PC-3 (cell line): Measurements from ENCODE around the gene RAP2B. TPM values are rescaled to one million over a fixed set of nuclear protein-coding genes. Genes with fewer than 3 reads are reported as not detected.

ENCODE experiments used
- ATAC-seq: fragments of 200-7000 bp; cut with Tn5 transposase; 2 replicates; pipeline ENCODE4 v1.9.1; 2020; ENCODE audit warnings: mild to moderate bottlenecking, moderate library complexity
- BruUV-seq: library from RNA; stranded (reverse); fragments of 400-500 nt; replicated peaks from 2 replicates; lab custom pipeline; 2021; lab: Mats Ljungman, UMichigan
- CTCF ChIA-PET: fragments of 300-600 bp; sonication (Branson Sonifier 250); formaldehyde crosslinking; loops from one replicate; lab custom pipeline; 2022; ENCODE audit warnings: antibody characterized with exemption; lab: Charles Lee
- POLR2A ChIA-PET: fragments of 300-600 bp; sonication (Branson Sonifier 250); formaldehyde crosslinking; loops from one replicate; lab custom pipeline; 2022; ENCODE audit warnings: antibody characterized with exemption; ENCODE audit not compliant: unreplicated experiment; lab: Charles Lee
- DNase-seq: peaks from one replicate; pipeline ENCODE4 v3.0.0-alpha.2; 2015
- H2AFZ ChIP-seq: fragments of 300-600 bp; sonication (generic); 2 replicates; pipeline ENCODE4 v1.6.0; 2016; ENCODE audit warnings: antibody characterized with exemption, low read length
- H3F3A ChIP-seq: fragments of 300-600 bp; sonication (generic); one replicate; pipeline ENCODE4 v1.6.0; 2017; ENCODE audit warnings: antibody characterized with exemption, low read length, control low read depth, mild to moderate bottlenecking; ENCODE audit not compliant: unreplicated experiment
- H3K27ac ChIP-seq: fragments of 300-600 bp; sonication (generic); 2 replicates; pipeline ENCODE4 v1.5.1; 2016; ENCODE audit warnings: mild to moderate bottlenecking, low read length
- H3K27me3 ChIP-seq: fragments of 300-600 bp; sonication (generic); 2 replicates; pipeline ENCODE4 v1.6.1; 2016; ENCODE audit warnings: low read length, mixed read lengths
- H3K36me3 ChIP-seq: fragments of 300-600 bp; sonication (generic); 2 replicates; pipeline ENCODE4 v1.6.1; 2016; ENCODE audit warnings: low read depth, mixed run types, low read length, mixed read lengths
- H3K4me1 ChIP-seq: fragments of 300-600 bp; sonication (generic); 2 replicates; pipeline ENCODE4 v1.5.1; 2016; ENCODE audit warnings: low read length; ENCODE audit not compliant: insufficient read depth
- H3K4me2 ChIP-seq: fragments of 300-600 bp; sonication (generic); 2 replicates; pipeline ENCODE4 v1.6.0; 2016; ENCODE audit warnings: low read length
- H3K4me3 ChIP-seq: fragments of 300-600 bp; sonication (generic); 2 replicates; pipeline ENCODE4 v1.5.1; 2016; ENCODE audit warnings: mild to moderate bottlenecking, low read length, mixed read lengths
- H3K79me2 ChIP-seq: fragments of 300-600 bp; sonication (generic); 2 replicates; pipeline ENCODE4 v1.6.1; 2017; ENCODE audit warnings: low read length, mixed read lengths
- H3K9ac ChIP-seq: fragments of 300-600 bp; sonication (generic); 2 replicates; pipeline ENCODE4 v1.6.0; 2016; ENCODE audit warnings: mild to moderate bottlenecking, low read length
- H3K9me2 ChIP-seq: fragments of 300-600 bp; sonication (generic); replicated peaks from 2 replicates; pipeline ENCODE4 v1.6.1; 2016; ENCODE audit warnings: mixed run types, low read length, mixed read lengths
- H3K9me3 ChIP-seq: fragments of 300-600 bp; sonication (generic); 2 replicates; pipeline ENCODE4 v1.6.1; 2016; ENCODE audit warnings: low read length, mixed read lengths
- H4K20me1 ChIP-seq: fragments of 300-600 bp; sonication (generic); 2 replicates; pipeline ENCODE4 v1.6.1; 2016; ENCODE audit warnings: low read length, mixed read lengths
- CTCF ChIP-seq: fragments of 300-600 bp; sonication (generic); conservative IDR thresholded peaks from 2 replicates; pipeline ENCODE4 v1.5.1; 2017; ENCODE audit warnings: antibody characterized with exemption, low read depth, mild to moderate bottlenecking, low read length
- EZH2 ChIP-seq: fragments of 300-600 bp; sonication (generic); IDR thresholded peaks from one replicate; pipeline ENCODE4 v1.6.1; 2017; ENCODE audit warnings: antibody characterized with exemption, mild to moderate bottlenecking, low read length; ENCODE audit not compliant: unreplicated experiment
- EZH2phosphoT487 ChIP-seq: fragments of 300-600 bp; sonication (generic); IDR thresholded peaks from 2 replicates; pipeline ENCODE4 v1.6.1; 2018; ENCODE audit warnings: mild to moderate bottlenecking, antibody characterized with exemption, low read length, borderline replicate concordance
- intact Hi-C: fragments of 100-400 bp; cut with micrococcal nuclease; formaldehyde crosslinking; loops from 2 replicates; pipeline ENCODE4 v1.9.0; 2023
- total RNA-seq: library from RNA; depleted of rRNA; stranded (reverse); fragments of >200 nt; gene quantifications from 2 replicates; pipeline ENCODE4 v1.2.3, GENCODE V29; 2014

Gene RAP2B
- total RNA-seq, 1 experiment from 2014 or later = 37.8 TPM

- no peaks in the 10 kb centered on the region for H3K9me3 ChIP-seq
- H3K79me2 ChIP-seq = peaks cover 76% of the 10 kb centered on the region
- POLR2A ChIA-PET = interaction anchor here (0.6 kb wide), 1 partner anchor 55 kb away, joined by 4 read pairs; no protein-coding TSS in a partner anchor
- H4K20me1 ChIP-seq = peaks cover 57% of the 10 kb centered on the region
- peak overlapping the region; percentile 90; the same call in 1 of the 2 replicates for H3K9ac ChIP-seq
- H3F3A ChIP-seq = no peaks in the 10 kb centered on the region
- no TSS peak for BruUV-seq
- H3K4me3 ChIP-seq = peak overlapping the region; percentile 95
- no peaks in the 10 kb centered on the region for H3K9me2 ChIP-seq
- DNase-seq (peak; percentile 45), ATAC-seq (no peak)
- CTCF ChIA-PET = interaction anchor here (1.1 kb wide), 1 partner anchor 124 kb away, joined by 8 read pairs; no protein-coding TSS in a partner anchor
- peaks cover 28% of the 10 kb centered on the region for H3K4me1 ChIP-seq
- intact Hi-C loops = loop anchor here (10.0 kb wide), 1 partner anchor 739 kb away; no protein-coding TSS in a partner anchor
- H3K36me3 ChIP-seq = peaks cover 30% of the 10 kb centered on the region
- no peak overlapping the region for H2AFZ ChIP-seq
- TF ChIP-seq EZH2 (no peak), CTCF (no peak), EZH2phosphoT487 (no peak)
- H3K27me3 ChIP-seq = no peaks in the 10 kb centered on the region
- peak overlapping the region; percentile 93 for H3K4me2 ChIP-seq
- no peak overlapping the region for H3K27ac ChIP-seq
Observed at GRCh38 chr3:153166206-153166605, 4.2 kb downstream of the RAP2B start.

GRCh38 chr3:153166796-153167195 lies 4.8 kb downstream of the RAP2B start:
- Histone ChIP-seq H3K9me3 (no peaks in the 10 kb centered on the region), H2AFZ (no peak overlapping the region), H3K4me2 (peak overlapping the region; percentile 93), H3K27me3 (no peaks in the 10 kb centered on the region), H4K20me1 (peaks cover 59% of the 10 kb centered on the region), H3K9ac (no peak overlapping the region), H3K4me1 (peaks cover 28% of the 10 kb centered on the region), H3K4me3 (peak overlapping the region; percentile 95), H3K9me2 (no peaks in the 10 kb centered on the region), H3K27ac (no peak overlapping the region), H3K79me2 (peaks cover 76% of the 10 kb centered on the region), H3F3A (no peaks in the 10 kb centered on the region), H3K36me3 (peaks cover 30% of the 10 kb centered on the region)
- ChIA-PET POLR2A (interaction anchor here (0.6 kb wide), 1 partner anchor 55 kb away, joined by 4 read pairs; no protein-coding TSS in a partner anchor), CTCF (interaction anchor here (1.1 kb wide), 1 partner anchor 123 kb away, joined by 8 read pairs; no protein-coding TSS in a partner anchor)
- ATAC-seq (no peak), DNase-seq (no peak)
- no TSS peak for BruUV-seq
- intact Hi-C loops = loop anchor here (10.0 kb wide), 1 partner anchor 738 kb away; no protein-coding TSS in a partner anchor
- TF ChIP-seq CTCF (no peak), EZH2phosphoT487 (no peak), EZH2 (no peak)

- Histone ChIP-seq H3K27ac (no peak overlapping the region), H3K9me3 (no peaks in the 10 kb centered on the region), H3K79me2 (peaks cover 48% of the 10 kb centered on the region), H3K4me2 (no peak overlapping the region), H2AFZ (no peak overlapping the region), H3K4me3 (no peak overlapping the region), H3K9ac (no peak overlapping the region), H3K4me1 (peaks cover 39% of the 10 kb centered on the region), H3K9me2 (no peaks in the 10 kb centered on the region), H4K20me1 (peaks cover 41% of the 10 kb centered on the region), H3K36me3 (peaks cover 25% of the 10 kb centered on the region), H3F3A (no peaks in the 10 kb centered on the region), H3K27me3 (no peaks in the 10 kb centered on the region)
- ChIA-PET CTCF (interaction anchor here (0.6 to 0.7 kb wide), 2 partner anchors 120 to 270 kb away, joined by 3 to 4 read pairs; no protein-coding TSS in a partner anchor), POLR2A (no interaction called here)
- no peak for TF ChIP-seq EZH2
- no peak for TF ChIP-seq EZH2phosphoT487
- TF ChIP-seq CTCF = no peak
- intact Hi-C loops = loop anchor here (10.0 kb wide), 1 partner anchor 735 kb away; no protein-coding TSS in a partner anchor
- ATAC-seq (no peak), DNase-seq (no peak)
- no TSS peak for BruUV-seq
Observed at GRCh38 chr3:153169793-153170383, 7.9 kb downstream of the RAP2B start.
